HEK293 (cell line): ENCODE measurements around the gene APRT.

Experiments used
- CTCF ChIP-seq: fragments of 450-650 bp; formaldehyde crosslinking; IDR thresholded peaks from 2 replicates; pipeline ENCODE4 v1.5.1; 2016; ENCODE audit warnings: missing biosample characterization, missing genetic modification characterization
- REST ChIP-seq: fragments of 450-650 bp; formaldehyde crosslinking; IDR thresholded peaks from 2 replicates; pipeline ENCODE4 v1.5.1; 2016; ENCODE audit warnings: missing biosample characterization, missing genetic modification characterization
- ZNF362 ChIP-seq: fragments of 450-650 bp; formaldehyde crosslinking; IDR thresholded peaks from 2 replicates; pipeline ENCODE4 v1.5.1; 2016; ENCODE audit warnings: missing biosample characterization, missing genetic modification characterization
- ZNF518A ChIP-seq: fragments of 450-650 bp; formaldehyde crosslinking; conservative IDR thresholded peaks from 2 replicates; pipeline ENCODE4 v1.5.1; 2016; ENCODE audit warnings: low read depth, missing biosample characterization, missing genetic modification characterization
- ZNF571 ChIP-seq: fragments of 450-650 bp; formaldehyde crosslinking; IDR thresholded peaks from 2 replicates; pipeline ENCODE4 v1.5.0; 2017; ENCODE audit warnings: missing biosample characterization, missing genetic modification characterization
- ZNF692 ChIP-seq: fragments of 450-650 bp; formaldehyde crosslinking; IDR thresholded peaks from 2 replicates; pipeline ENCODE4 v1.5.1; 2016; ENCODE audit warnings: missing biosample characterization, missing genetic modification characterization

GRCh38 chr16:88789594-88789993 lies 22.1 kb downstream of the APRT start:
- TF ChIP-seq ZNF362 (tag by site-specific recombination), result no peak
- no peak for TF ChIP-seq ZNF518A
- TF ChIP-seq CTCF (tag by site-specific recombination), result no peak
- TF ChIP-seq ZNF571 (tag by site-specific recombination), result no peak
- TF ChIP-seq REST (tag by site-specific recombination), result no peak
- TF ChIP-seq ZNF692, result no peak
